HG03060 (cell line): ENCODE measurements around the gene HERPUD1.
"Not testable (repeated sequence)": the region's sequence is repeated elsewhere in the genome, so short reads cannot be mapped to it uniquely, and the experiment has no call there.

Experiments used
- ATAC-seq: cut with Tn5 transposase; IDR thresholded peaks from one replicate; pipeline ENCODE4 v1.9.1; 2021; ENCODE audit warnings: low read depth, moderate number of reproducible peaks; ENCODE audit not compliant: unreplicated experiment

Gene HERPUD1

GRCh38 chr16:56931892-56932720 lies at the start of gene HERPUD1:
TSS of gene HERPUD1 (plus strand) at chr16:56932142. CDS start at chr16:56932245, 103 bp downstream.
- peak; percentile 56 for ATAC-seq

- ATAC-seq = no peak
Observed at GRCh38 chr16:56883586-56883985, 48.4 kb upstream of the HERPUD1 start.

- no peak for ATAC-seq
Observed at GRCh38 chr16:56884026-56884582, 47.8 kb upstream of the HERPUD1 start.

GRCh38 chr16:56884929-56885328 lies 47.0 kb upstream of the HERPUD1 start:
- ATAC-seq = not testable (repeated sequence)

- ATAC-seq = no peak
Observed at GRCh38 chr16:56885446-56886162, 46.3 kb upstream of the HERPUD1 start.

GRCh38 chr16:56886296-56886695 lies 45.6 kb upstream of the HERPUD1 start:
- no peak for ATAC-seq

GRCh38 chr16:56886826-56887225 lies 45.1 kb upstream of the HERPUD1 start:
- no peak for ATAC-seq

GRCh38 chr16:56888806-56889205 lies 43.1 kb upstream of the HERPUD1 start:
- peak; percentile 89 for ATAC-seq

GRCh38 chr16:56889206-56889605 lies 42.7 kb upstream of the HERPUD1 start:
- no peak for ATAC-seq

GRCh38 chr16:56891685-56892084 lies 40.3 kb upstream of the HERPUD1 start:
- ATAC-seq = no peak

GRCh38 chr16:56892705-56893104 lies 39.2 kb upstream of the HERPUD1 start:
- no peak for ATAC-seq

GRCh38 chr16:56894331-56894917 lies 37.5 kb upstream of the HERPUD1 start:
- ATAC-seq = no peak

- ATAC-seq = no peak
Observed at GRCh38 chr16:56895813-56896212, 36.1 kb upstream of the HERPUD1 start.

GRCh38 chr16:56896244-56896643 lies 35.7 kb upstream of the HERPUD1 start:
- ATAC-seq = no peak

- no peak for ATAC-seq
Observed at GRCh38 chr16:56897026-56897799, 34.7 kb upstream of the HERPUD1 start.

GRCh38 chr16:56898847-56899246 lies 33.1 kb upstream of the HERPUD1 start:
- ATAC-seq = no peak

GRCh38 chr16:56903866-56904265 lies 28.1 kb upstream of the HERPUD1 start:
- ATAC-seq = no peak

GRCh38 chr16:56907401-56907800 lies 24.5 kb upstream of the HERPUD1 start:
- ATAC-seq = no peak

- no peak for ATAC-seq
Observed at GRCh38 chr16:56909527-56909979, 22.4 kb upstream of the HERPUD1 start.

- no peak for ATAC-seq
Observed at GRCh38 chr16:56910112-56910511, 21.8 kb upstream of the HERPUD1 start.
